ENCODE data around the gene CFH.
"Not testable (repeated sequence)": the region's sequence is repeated elsewhere in the genome, so short reads cannot be mapped to it uniquely, and the experiment has no call there.

CFH gene

DNA sequence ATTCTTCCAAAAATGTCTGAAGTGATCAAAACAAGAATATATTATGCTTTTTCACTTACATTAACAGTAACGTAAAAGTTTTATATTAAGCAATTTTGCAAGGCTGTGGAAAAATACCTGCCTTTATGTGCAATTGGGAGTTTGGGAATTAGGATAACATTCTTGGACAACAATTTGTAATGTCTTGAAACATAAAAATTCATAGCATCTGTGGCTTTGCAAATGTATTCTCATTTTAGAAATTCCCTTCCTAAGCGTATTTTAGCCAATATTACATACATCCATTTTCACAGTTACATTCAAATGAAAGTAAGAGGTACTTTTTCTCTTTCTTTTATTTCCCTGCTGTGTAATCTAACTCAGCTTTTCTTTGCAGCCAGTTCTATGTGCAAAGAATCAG is 13.4 kb upstream of the CFH start:
- no peaks in the 10 kb centered on the region for H3K9me3 ChIP-seq (ENCODE audit: control insufficient read depth, insufficient read depth, low read length)
- no peak overlapping the region for H3K4me2 ChIP-seq (ENCODE audit: low read length)
- H3F3A ChIP-seq (ENCODE audit: control insufficient read depth, insufficient read depth): no peaks in the 10 kb centered on the region
- H4K20me1 ChIP-seq (ENCODE audit: control insufficient read depth, insufficient read depth, low read depth, low read length): no peaks in the 10 kb centered on the region
- no peaks in the 10 kb centered on the region for H3K36me3 ChIP-seq (ENCODE audit: control insufficient read depth, low read length)
- no peaks in the 10 kb centered on the region for H3K9me2 ChIP-seq (replicated peaks; ENCODE audit: control insufficient read depth, low read length)
- no peak overlapping the region for H3K4me3 ChIP-seq (ENCODE audit: low read length)
- no peak for TF ChIP-seq EZH2phosphoT487 (IDR thresholded peaks at IDR 0.05; ENCODE audit: borderline replicate concordance, low read length)
- TF ChIP-seq, protein P1, sequence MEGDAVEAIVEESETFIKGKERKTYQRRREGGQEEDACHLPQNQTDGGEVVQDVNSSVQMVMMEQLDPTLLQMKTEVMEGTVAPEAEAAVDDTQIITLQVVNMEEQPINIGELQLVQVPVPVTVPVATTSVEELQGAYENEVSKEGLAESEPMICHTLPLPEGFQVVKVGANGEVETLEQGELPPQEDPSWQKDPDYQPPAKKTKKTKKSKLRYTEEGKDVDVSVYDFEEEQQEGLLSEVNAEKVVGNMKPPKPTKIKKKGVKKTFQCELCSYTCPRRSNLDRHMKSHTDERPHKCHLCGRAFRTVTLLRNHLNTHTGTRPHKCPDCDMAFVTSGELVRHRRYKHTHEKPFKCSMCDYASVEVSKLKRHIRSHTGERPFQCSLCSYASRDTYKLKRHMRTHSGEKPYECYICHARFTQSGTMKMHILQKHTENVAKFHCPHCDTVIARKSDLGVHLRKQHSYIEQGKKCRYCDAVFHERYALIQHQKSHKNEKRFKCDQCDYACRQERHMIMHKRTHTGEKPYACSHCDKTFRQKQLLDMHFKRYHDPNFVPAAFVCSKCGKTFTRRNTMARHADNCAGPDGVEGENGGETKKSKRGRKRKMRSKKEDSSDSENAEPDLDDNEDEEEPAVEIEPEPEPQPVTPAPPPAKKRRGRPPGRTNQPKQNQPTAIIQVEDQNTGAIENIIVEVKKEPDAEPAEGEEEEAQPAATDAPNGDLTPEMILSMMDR (IDR thresholded peaks at IDR 0.05; ENCODE audit: low read depth, low read length, poor library complexity, severe bottlenecking): no peak
- H3K4me1 ChIP-seq (ENCODE audit: control insufficient read depth, low read length): no peaks in the 10 kb centered on the region
- H3K27ac ChIP-seq (ENCODE audit: low read depth, low read length): no peak overlapping the region
- H3K79me2 ChIP-seq (ENCODE audit: control insufficient read depth, low read length): no peaks in the 10 kb centered on the region
- no peaks in the 10 kb centered on the region for H3K27me3 ChIP-seq (ENCODE audit: control insufficient read depth, low read length)

GRCh38 chr1:196639291-196639690 is 12.6 kb upstream of the CFH start:
- not testable (repeated sequence) for H3K4me3 ChIP-seq (ENCODE audit: low read length); H3K79me2 ChIP-seq (ENCODE audit: control insufficient read depth, low read length); H3K9me3 ChIP-seq (ENCODE audit: control insufficient read depth, insufficient read depth, low read length); H3K27ac ChIP-seq (ENCODE audit: low read depth, low read length); H3K36me3 ChIP-seq (ENCODE audit: control insufficient read depth, low read length); H3K4me1 ChIP-seq (ENCODE audit: control insufficient read depth, low read length); H4K20me1 ChIP-seq (ENCODE audit: control insufficient read depth, insufficient read depth, low read depth, low read length); H3F3A ChIP-seq (ENCODE audit: control insufficient read depth, insufficient read depth); H3K4me2 ChIP-seq (ENCODE audit: low read length); H3K9me2 ChIP-seq (replicated peaks; ENCODE audit: control insufficient read depth, low read length); H3K27me3 ChIP-seq (ENCODE audit: control insufficient read depth, low read length)

DNA sequence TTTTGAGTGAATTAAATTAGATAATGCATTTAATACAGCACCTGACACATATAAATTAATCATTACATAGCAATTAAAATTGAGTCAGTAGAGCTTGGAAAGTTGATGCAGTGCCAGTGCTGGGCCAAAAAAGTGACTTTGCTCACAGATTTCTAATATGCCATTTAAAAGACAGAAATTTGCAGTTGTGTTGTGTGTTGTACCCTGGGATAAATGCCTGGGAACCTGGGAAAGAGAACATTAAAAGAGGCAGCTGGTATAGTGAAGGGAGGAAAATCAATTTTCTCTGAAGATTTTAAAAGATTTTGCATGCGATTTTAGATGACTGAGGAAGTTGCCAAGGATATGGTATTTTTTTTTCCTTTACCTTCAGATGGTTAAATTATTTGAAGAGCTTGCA is 10.9 kb upstream of the CFH start:
- no peak overlapping the region for H3K4me2 ChIP-seq (ENCODE audit: low read length)
- H3K4me1 ChIP-seq (ENCODE audit: control insufficient read depth, low read length): no peaks in the 10 kb centered on the region
- H3K4me3 ChIP-seq (ENCODE audit: low read length): no peak overlapping the region
- no peaks in the 10 kb centered on the region for H3K9me2 ChIP-seq (replicated peaks; ENCODE audit: control insufficient read depth, low read length)
- H3F3A ChIP-seq (ENCODE audit: control insufficient read depth, insufficient read depth): no peaks in the 10 kb centered on the region
- no peaks in the 10 kb centered on the region for H3K9me3 ChIP-seq (ENCODE audit: control insufficient read depth, insufficient read depth, low read length)
- TF ChIP-seq, protein P1 (IDR thresholded peaks at IDR 0.05; ENCODE audit: low read depth, low read length, poor library complexity, severe bottlenecking): no peak
- no peak for TF ChIP-seq EZH2phosphoT487 (IDR thresholded peaks at IDR 0.05; ENCODE audit: borderline replicate concordance, low read length)
- H4K20me1 ChIP-seq (ENCODE audit: control insufficient read depth, insufficient read depth, low read depth, low read length): no peaks in the 10 kb centered on the region
- no peak overlapping the region for H3K27ac ChIP-seq (ENCODE audit: low read depth, low read length)
- H3K79me2 ChIP-seq (ENCODE audit: control insufficient read depth, low read length): no peaks in the 10 kb centered on the region
- H3K27me3 ChIP-seq (ENCODE audit: control insufficient read depth, low read length): no peaks in the 10 kb centered on the region
- H3K36me3 ChIP-seq (ENCODE audit: control insufficient read depth, low read length): no peaks in the 10 kb centered on the region

DNA sequence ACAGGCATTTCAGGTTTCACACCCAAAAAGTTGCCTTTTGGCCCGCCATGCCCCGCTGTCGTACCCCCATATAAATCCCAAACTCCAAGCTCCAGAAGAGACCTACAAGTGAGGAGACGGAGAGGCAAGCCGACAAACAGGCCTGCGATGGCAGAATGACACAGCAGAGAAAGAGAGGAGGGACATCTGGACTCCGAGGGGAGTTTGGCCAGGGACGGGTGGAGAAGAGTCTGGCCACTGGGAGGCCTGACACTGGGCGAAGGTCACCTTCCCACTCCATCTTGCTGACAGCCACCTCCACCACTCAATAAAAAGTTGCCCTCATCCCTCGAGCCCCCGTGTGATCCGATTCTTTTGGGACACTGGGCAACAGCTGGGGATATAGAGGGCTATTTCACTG is 1.9 kb upstream of the CFH start:
- no peak overlapping the region for H3K4me3 ChIP-seq (ENCODE audit: low read length)
- no peaks in the 10 kb centered on the region for H3K27me3 ChIP-seq (ENCODE audit: control insufficient read depth, low read length)
- H3F3A ChIP-seq (ENCODE audit: control insufficient read depth, insufficient read depth): no peaks in the 10 kb centered on the region
- no peaks in the 10 kb centered on the region for H4K20me1 ChIP-seq (ENCODE audit: control insufficient read depth, insufficient read depth, low read depth, low read length)
- TF ChIP-seq, protein P1 (IDR thresholded peaks at IDR 0.05; ENCODE audit: low read depth, low read length, poor library complexity, severe bottlenecking): no peak
- no peak for TF ChIP-seq EZH2phosphoT487 (IDR thresholded peaks at IDR 0.05; ENCODE audit: borderline replicate concordance, low read length)
- H3K79me2 ChIP-seq (ENCODE audit: control insufficient read depth, low read length): no peaks in the 10 kb centered on the region
- no peaks in the 10 kb centered on the region for H3K36me3 ChIP-seq (ENCODE audit: control insufficient read depth, low read length)
- no peaks in the 10 kb centered on the region for H3K4me1 ChIP-seq (ENCODE audit: control insufficient read depth, low read length)
- no peak overlapping the region for H3K4me2 ChIP-seq (ENCODE audit: low read length)
- H3K9me2 ChIP-seq (replicated peaks; ENCODE audit: control insufficient read depth, low read length): no peaks in the 10 kb centered on the region
- H3K27ac ChIP-seq (ENCODE audit: low read depth, low read length): no peak overlapping the region
- no peaks in the 10 kb centered on the region for H3K9me3 ChIP-seq (ENCODE audit: control insufficient read depth, insufficient read depth, low read length)
